Activated CD8-positive, alpha-beta memory T cell treated with anti-CD3 and anti-CD28 coated beads, Interleukin-2, amount 50 U/mL, for 1 hour (primary cell): Measurements from ENCODE around the gene CAPN2.
"Not testable (repeated sequence)": the region's sequence is repeated elsewhere in the genome, so short reads cannot be mapped to it uniquely, and the experiment has no call there.

Experiments used
- DNase-seq: peaks from one replicate; pipeline ENCODE4 v3.0.0-alpha.2; 2020; ENCODE audit errors: extremely low read depth

Gene CAPN2

GRCh38 chr1:223717123-223717522 lies 4.8 kb downstream of the CAPN2 start:
- DNase-seq, result no peak

- no peak for DNase-seq
Observed at GRCh38 chr1:223717695-223718363, 5.5 kb downstream of the CAPN2 start.

- DNase-seq, result no peak
Observed at GRCh38 chr1:223718850-223719249, 6.5 kb downstream of the CAPN2 start.

GRCh38 chr1:223720971-223721591 lies 8.7 kb downstream of the CAPN2 start:
- no peak for DNase-seq

GRCh38 chr1:223721658-223722607 lies 9.6 kb downstream of the CAPN2 start:
- no peak for DNase-seq

- no peak for DNase-seq
Observed at GRCh38 chr1:223723351-223723904, 11.1 kb downstream of the CAPN2 start.

GRCh38 chr1:223724376-223724775 lies 12.0 kb downstream of the CAPN2 start:
- no peak for DNase-seq

- DNase-seq, result no peak
Observed at GRCh38 chr1:223725578-223725977, 13.2 kb downstream of the CAPN2 start.

GRCh38 chr1:223726380-223727001 lies 14.2 kb downstream of the CAPN2 start:
- peak; percentile 82 for DNase-seq

- no peak for DNase-seq
Observed at GRCh38 chr1:223727541-223727940, 15.2 kb downstream of the CAPN2 start.

GRCh38 chr1:223729906-223730305 lies 17.6 kb downstream of the CAPN2 start:
- DNase-seq, result no peak

- DNase-seq, result no peak
Observed at GRCh38 chr1:223730479-223731132, 18.3 kb downstream of the CAPN2 start.

GRCh38 chr1:223731133-223731770 lies 18.9 kb downstream of the CAPN2 start:
- DNase-seq, result no peak

GRCh38 chr1:223732993-223733798 lies 20.9 kb downstream of the CAPN2 start:
- DNase-seq, result no peak

- DNase-seq, result no peak
Observed at GRCh38 chr1:223733898-223734852, 21.8 kb downstream of the CAPN2 start.

- DNase-seq, result not testable (repeated sequence)
Observed at GRCh38 chr1:223736638-223737037, 24.3 kb downstream of the CAPN2 start.

GRCh38 chr1:223737342-223737741 lies 25.0 kb downstream of the CAPN2 start:
- DNase-seq, result no peak

- DNase-seq, result no peak
Observed at GRCh38 chr1:223738465-223739365, 26.4 kb downstream of the CAPN2 start.
